HG03442 (cell line): ENCODE results near the gene XAB2.
A peak's percentile ranks its signal among the peaks of the same experiment; 100 is the strongest.

Source experiments
- ATAC-seq: cut with Tn5 transposase; IDR thresholded peaks from one replicate; pipeline ENCODE4 v1.9.1; 2021; ENCODE audit warnings: mild to moderate bottlenecking, moderate library complexity; ENCODE audit not compliant: unreplicated experiment

Gene XAB2

DNA sequence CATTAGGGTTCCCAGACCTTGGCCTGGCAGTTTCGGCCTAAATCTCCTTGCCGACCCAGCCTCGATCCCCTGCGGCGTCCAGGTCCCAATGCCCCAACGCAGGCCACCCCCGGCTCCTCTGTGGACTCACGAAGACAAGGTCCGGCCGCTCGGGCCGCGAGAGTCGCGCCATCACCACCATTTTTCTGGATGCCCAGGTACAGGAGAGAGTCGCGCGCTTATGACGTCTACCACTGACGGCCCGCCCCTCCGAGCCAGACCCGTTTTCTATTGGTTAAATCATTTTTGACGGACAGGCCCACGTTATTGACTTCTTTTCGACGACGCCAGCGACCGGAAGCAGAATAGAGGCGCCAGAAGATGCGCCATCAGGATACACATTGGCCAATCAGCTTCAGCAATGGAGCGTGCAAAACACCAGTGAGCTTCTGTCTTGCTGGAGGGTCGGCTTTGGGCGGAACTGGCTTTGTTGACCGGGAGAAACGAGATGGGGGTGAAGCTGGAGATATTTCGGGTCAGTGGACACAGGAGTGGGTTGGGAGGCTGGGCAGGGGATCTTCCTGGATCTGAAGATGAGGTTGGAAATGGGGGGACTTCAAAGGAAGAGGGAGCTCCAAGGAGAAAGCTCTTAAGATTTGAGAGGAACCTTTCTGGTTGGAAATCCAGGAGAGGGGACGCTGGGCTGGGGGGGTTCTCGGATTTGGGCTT lies at the start of gene XAB2, which contains the start of gene PET100:
XAB2 (minus strand) TSS at position 199 of the 708 bp plus-strand sequence; CDS start at position 181, 18 bp downstream.
PET100 (plus strand) TSS at position 447 of the 708 bp plus-strand sequence; CDS start at position 488, 41 bp downstream.
- ATAC-seq: peak; percentile 89

DNA sequence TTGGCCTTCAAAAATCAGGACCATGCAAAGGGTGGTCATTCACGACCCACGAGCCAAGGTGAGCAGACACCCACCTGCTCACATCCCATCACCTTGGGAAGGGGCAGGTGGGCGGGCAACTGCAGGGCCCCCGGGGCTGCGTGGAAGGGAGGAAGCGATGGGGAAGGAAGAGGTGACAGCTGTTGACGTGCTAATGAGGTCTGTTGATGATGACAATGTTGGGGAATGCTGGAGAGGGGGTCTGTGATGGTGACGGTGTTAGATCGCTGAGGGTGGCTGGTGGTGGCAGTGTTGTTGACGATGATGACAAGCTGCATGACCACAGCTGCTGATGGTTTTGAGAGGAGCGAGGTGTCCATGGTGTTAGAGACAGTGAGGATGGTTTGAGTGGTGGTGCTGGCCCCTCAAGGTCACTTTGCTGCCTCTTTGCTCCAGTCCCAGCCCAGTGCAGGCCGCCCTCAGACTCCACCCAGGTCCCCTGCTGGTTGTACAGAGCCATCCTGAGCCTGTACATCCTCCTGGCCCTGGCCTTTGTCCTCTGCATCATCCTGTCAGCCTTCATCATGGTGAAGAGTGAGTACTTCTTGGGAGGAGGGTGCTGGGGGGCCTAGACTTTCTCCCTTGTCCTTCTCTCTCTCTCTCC lies 48.4 kb upstream of the XAB2 start:
- ATAC-seq: no peak

DNA sequence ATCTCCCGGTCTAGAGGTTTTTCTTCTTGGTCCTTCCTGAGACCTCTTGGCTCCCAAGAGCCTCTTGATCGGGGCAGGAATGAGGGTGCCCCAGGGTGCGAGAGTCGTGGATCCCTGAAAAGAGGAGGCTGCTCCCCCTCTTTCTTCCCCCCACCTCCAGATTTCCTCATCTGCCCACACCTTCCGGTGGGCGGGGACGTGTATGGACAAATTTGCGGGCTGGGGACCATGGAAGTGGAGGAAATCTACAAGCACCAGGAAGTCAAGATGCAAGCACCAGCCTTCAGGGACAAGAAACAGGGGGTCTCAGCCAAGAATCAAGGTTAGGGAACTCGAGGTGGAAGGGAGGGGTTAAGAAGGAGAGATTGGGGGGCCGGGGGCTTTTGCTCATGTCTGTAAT lies 47.5 kb upstream of the XAB2 start, which contains the start of gene MCEMP1:
MCEMP1 (plus strand) TSS at position 237 of the 400 bp plus-strand sequence; CDS start at position 268, 31 bp downstream.
- ATAC-seq: no peak

DNA sequence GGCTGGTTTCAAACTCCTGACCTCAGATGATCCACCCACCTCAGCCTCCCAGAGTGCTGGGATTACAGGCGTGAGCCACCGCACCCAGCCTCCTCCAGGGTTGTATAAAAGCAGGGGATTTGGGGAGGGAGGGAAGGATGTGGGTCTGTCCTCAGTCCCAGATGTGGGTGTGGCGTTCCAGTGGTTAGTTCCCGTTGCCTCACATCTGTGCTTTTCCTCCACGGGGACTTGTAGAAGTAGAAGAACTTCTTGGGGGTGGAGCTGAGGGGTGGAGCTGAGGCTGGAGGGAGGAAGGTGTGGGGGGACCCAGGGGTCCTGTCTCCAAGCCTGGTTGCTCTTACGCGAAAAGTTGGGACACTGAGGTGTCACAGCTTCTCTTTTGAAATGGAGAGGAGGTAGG lies 47.0 kb upstream of the XAB2 start:
- no peak for ATAC-seq

DNA sequence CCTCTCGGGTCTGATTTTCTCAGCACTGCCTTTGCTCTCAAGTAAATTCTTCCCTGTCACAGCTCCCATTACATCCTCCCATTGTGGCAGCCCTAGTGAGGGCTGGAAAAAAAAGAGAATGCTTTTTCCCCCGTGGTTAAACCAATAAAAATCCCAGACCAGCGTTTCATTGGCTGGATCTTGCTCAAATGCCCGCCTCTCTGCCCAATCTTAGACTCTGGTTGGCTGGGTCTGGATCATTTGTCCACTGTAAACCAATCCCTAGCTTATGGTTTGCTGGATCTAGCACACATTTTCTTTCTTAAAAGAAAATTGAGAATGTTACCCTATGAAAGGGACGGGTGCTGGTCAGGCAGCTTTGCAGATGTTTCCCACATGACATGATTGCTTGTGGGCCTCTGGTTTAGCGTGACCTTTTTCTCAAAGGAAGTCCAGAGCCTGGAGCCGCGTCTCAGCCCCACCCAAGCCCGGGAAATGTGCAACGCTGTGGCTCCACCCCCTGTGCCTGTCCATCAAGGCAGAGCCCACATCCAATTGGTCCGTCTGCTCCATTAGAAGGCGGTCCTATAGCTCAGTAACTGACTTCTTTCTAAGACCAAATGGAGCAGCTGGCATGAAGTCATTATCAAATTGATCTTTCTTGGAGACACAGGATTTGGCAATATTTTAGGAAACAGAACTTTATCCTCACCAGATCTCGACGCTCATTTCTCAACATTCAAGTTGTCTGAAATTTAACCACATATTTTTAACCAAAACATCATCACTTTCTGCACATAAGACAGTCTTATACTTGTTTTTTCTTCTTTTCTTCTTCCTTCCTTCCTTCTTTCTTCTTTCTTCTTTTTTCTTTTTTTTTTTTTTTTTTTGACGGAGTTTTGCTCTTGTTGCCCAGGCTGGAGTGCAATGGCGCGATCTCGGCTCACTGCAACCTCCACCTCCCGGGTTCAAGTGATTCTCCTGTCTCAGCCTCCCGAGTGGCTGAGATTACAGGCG lies 45.0 kb upstream of the XAB2 start:
- no peak for ATAC-seq

DNA sequence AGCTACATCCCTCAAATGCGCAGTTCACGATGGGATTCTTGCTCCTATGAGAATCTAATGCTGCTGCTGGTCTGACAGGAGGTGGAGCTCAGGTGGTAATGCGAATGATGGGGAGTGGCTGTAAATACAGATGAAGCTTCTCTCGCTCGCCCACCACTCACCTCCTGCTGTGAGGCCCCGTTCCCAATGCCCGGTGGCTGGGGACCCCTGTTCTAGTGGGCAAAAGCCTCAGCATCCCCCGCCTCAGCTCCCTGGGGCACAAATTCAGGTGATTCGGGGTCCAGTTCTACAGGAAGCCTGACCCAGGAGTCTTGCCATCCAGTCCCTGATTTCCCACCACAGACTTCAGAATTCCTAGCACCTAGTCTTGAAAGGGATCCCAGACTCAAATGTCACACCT lies 43.2 kb upstream of the XAB2 start:
- ATAC-seq: no peak

DNA sequence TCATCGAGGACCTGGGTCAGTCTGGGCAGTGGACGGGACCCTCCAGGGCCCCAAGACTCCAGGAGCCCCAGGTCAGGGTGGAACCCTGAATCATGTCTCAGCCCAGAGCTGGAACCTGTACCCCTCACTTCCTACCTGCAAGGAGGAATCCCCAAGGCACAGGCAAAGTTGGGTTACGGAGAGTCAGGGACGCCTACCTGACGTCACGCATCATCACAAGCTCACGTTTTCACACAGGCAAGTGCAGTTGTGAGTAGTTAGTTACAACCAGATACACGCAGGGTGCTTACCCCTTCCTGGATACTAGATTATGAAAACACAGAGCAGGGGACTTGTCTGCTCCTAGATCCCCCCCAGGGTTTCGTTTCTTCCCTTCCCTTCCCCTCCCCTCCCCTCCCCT lies 41.4 kb upstream of the XAB2 start:
- no peak for ATAC-seq

DNA sequence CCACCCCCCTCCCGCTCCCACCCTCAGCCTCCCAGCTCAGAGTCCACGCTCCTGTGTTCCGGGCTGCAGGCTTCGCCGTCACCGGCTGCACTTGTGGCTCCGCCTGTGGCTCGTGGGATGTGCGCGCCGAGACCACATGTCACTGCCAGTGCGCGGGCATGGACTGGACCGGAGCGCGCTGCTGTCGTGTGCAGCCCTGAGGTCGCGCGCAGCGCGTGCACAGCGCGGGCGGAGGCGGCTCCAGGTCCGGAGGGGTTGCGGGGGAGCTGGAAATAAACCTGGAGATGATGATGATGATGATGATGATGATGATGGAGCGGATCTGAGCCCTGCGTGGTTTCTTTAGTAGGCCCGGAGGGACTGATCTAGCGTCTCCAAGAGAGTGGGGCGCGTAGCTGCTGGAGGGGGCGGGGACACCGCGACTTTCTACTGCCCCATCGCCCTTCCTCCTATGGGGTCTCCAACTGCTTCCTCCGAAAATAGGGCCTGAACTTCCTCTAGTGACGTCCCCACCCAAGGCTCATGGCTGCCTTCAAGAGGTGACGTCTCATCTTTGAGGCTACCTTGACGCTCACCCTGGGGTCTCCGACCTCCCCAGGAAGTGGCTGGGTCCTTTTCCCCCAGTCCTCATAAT lies 40.9 kb upstream of the XAB2 start:
- no peak for ATAC-seq

DNA sequence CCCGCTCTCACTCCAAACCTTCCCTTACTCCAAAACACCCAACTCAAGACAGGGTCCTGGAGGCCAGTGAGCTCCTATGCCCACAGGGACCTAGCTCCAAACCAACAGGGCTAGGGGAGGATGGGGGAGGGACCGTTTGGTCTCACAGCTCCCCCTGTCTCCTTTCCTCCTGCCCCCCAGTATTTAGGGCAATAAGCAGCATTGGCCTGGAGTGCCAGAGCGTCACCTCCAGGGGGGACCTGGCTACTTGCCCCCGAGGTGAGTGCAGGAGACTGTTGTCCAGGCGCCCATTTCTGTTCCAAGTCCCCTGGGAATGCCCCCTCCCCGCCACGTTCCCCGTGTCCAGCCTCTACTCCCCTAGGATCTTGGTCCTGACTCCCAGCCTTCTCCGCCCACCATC lies 40.3 kb upstream of the XAB2 start:
- ATAC-seq: no peak

DNA sequence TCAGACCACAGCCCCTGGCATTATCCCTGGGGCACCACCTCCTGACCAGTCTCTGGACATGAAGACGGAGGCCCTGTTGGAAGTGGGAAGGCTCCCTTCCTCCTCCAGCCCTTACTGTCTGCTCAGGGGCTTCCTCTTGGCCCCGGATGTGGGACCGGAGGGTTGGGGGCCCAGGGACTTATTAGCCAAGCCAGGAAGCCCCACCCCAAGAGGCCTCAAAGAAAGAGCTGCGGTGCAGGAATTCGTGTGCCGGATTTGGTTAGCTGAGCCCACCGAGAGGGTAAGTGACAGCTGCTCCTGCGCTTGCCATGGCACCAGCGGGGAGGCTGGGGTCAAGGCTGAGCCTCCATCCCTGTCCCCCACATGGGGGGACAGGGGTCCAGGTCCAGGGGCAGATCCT lies 39.5 kb upstream of the XAB2 start, which contains the start of gene RETN:
RETN (plus strand) TSS at position 208 of the 400 bp plus-strand sequence. CDS start 278 bp downstream, outside the sequence.
- no peak for ATAC-seq

DNA sequence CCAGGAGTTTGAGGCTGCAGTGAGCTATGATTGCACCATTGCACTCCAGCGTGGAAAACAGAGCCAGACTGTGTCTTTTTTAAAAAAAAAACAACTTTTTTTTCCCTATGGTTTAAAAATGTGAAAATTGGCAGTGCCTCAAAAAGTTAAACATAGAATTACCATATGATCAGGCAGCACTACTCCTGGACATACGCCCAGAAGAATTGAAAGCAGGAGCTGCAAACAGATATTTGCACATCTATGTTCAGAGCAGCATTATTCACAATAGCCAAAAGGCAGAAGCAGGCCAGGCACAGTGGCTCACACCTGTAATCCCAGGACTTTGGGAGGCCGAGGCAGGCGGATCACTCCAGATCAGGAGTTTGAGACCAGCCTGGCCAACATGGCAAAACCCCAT lies 35.7 kb upstream of the XAB2 start:
- ATAC-seq: no peak

DNA sequence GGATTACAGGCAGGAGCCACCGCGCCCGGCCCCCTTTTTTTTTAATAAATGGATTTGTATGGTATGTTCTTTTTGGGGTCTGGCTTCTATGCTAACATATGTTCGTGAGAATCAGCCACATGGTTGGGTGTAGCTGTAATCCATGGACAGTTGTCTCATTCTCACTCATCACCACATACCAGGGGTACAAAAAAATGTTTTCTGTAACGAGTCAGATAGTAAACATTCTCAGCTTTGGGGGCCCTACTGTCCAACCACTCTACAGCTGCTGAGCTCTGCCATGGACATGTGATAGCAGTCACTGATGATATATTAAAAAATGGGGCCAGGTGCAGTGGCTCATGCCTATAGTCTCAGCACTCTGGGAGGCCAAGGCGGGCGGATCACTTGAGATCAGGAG lies 34.4 kb upstream of the XAB2 start:
- ATAC-seq: no peak

DNA sequence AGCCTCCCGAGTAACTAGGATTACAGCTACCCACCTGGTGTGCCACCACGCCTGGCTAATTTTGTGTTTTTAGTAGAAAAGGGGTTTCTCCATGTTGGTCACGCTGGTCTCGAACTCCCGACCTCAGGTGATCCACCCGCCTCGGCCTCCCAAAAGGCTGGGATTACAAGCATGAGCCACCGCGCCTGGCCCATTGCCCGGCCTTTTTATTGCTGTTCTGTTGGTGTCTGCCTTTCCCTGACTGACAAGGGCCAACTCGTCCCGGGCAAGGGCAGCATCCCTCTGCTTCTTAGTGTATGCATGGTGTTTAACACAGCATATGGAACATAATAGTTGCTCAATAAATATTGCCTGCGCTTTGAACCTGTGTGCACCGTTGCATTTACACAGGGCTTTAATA lies 33.3 kb upstream of the XAB2 start:
- ATAC-seq: no peak

DNA sequence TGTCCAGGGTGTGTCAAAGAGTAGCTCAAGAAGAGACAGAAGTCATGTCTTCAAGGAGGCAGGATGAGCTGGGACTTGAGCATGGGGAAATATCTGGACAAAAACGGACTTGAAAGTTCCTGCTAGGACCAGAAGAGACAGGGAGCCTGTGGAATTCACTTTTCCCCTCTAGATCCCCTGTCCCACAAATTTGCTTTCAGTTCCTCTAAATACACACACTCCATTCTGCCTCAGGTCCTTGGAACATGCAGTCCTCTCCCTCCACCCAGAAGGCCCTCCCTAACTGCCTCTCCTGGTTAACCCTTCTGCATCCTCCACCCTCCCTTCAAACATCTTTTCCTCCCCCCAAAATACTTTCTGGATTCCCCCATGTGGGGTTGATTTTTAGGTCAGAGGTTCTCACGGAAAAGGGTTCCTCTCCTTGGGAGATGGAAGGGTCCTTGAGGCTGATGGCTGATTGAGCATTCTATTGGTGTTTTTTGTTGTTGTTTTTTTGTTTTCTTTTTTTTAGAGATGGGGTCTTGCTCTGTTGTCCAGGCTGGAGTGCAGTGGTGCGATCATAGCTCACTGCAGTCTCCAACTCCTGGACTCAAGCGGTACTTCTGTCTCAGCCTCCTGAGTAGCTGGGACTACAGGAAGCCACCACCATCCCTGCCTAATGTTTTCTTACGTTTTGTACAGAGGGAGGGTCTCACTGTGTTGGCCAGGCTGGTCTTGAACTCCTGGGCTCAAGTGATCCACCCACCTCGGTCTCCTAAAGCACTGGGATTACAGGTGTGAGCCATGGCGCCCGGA lies 32.6 kb upstream of the XAB2 start:
- ATAC-seq: no peak

DNA sequence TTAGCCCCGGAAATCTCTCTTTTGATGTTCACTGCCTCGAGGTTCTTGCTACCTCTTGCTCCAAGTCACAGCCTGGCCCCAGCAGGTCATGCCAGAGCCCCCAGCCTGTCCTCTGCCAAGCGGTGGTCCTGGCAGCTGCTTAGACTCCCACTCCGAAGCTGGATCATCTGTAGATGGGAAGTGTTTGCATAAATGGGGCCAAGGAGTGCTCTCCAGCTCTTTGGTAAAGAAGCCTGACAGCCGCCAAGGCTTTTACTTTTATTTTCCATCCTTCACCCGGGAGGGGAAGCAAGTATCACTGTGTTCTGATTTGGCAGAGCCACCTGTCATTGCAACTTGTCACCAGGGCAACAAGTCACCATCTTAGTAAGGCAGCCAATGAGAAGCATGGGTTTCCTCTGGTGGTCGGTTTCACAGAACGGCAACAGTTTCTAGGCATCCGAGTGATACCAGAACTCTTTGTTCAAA lies 28.9 kb upstream of the XAB2 start:
- ATAC-seq: peak; percentile 53

DNA sequence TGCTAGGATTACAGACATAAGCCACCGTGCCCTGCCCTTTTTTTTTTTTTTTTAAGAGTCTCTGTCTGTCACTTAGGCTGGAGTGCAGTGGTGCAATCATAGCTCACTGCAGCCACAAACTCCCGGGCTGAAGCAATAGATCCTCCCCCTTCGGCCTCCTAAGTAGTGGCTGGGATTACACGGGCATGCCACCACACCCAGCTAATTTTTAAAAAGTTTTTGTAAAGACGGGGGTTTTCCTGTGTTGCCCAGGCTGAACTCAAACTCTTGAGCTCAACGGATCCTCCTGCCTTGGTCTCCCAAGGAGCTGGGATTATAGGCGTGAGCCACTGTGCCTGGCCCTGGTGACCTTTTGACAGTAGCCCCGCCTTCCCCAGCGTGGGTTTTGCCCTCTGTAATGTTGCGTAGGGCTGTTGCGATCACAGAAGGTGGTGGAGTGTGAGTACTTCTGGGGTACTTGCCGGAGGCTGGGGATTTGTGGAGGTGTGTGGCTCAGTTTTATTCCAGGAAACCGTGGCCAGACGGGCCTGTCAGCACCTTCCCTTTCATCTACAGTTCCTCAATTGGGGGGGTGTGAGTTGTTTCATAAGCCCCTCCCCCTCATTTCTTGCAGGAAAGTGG lies 27.9 kb upstream of the XAB2 start:
- no peak for ATAC-seq

DNA sequence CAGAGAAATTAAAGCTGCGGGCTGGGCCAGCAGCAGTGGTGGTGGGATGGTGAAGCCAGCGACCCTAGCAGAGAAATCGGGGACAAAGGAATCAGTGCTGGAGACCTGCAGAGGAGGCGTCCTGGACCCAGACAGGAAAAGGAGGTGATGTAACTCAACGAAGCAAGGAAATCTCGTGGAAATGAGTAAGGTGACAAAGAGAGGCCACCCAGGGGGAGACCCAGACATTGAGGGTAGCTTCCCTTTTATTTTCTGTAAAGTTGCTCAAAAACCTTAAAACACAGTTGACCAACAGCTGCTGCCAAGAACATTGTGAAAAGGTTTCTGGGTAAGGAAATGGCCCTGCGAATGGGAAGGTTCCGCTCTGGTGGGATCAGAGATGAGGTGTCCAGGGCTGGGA lies 26.2 kb upstream of the XAB2 start:
- no peak for ATAC-seq

DNA sequence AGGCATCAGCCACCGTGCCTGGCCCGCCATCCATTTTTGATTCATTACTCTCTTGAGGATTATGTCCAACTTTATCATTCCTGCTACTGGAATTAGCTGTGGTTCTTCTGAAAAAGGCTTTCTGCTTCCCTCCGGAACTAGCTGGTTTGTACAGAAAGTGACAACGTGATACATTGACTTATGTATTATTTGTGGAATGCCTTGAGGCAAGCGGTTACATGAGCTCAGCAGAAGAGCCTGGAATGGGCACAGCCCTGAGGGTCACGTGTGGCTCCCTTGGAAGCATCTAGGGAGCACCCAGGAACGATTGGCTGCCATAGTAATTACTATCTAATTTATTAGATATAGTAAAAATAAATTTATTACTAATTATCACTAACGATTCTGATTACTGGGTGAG lies 25.1 kb upstream of the XAB2 start:
- no peak for ATAC-seq

DNA sequence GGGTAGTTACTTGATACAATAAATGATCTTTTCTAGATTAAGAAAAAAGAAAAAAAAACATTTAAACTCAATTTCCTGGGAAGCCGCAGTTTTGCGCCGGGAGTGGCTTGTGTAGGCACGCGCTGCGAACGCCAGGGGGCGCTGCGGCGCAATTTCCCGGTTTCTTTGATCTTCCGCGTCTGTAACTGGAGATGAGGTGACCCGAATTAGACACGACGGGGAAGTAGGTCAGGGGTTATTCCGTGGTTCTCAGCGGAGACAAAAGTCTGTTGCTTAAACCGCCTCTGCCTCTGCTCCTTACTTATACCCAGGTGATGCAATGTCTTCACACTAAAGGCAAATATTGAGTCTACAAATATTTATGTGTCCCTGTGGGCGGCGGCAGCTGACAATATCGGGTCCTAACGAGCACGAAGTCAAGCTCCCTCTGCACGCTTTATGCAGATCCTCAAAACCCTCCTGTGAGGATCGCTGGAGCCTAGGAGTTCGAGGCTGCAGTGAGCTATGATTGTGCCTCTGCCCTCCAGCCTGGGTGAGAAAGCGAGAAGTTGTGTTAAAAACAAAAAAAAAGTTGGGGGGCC lies 22.8 kb upstream of the XAB2 start:
- no peak for ATAC-seq
